Activated CD4-positive, alpha-beta T cell treated with anti-CD3 and anti-CD28 coated beads for 36 hours (primary cell): Measurements from ENCODE around the gene GLRA1. TPM values are rescaled to one million over a fixed set of nuclear protein-coding genes. Genes with fewer than 3 reads are reported as not detected.
"Not testable (repeated sequence)": the region's sequence is repeated elsewhere in the genome, so short reads cannot be mapped to it uniquely, and the experiment has no call there.

ENCODE experiments used
- ATAC-seq: fragments of 200-7000 bp; cut with Tn5 transposase; one replicate; pipeline ENCODE4 v1.10.0; 2021; ENCODE audit warnings: mild to moderate bottlenecking, moderate library complexity
- CTCF ChIA-PET: fragments of 350-600 bp; sonication (Branson Sonifier 250); formaldehyde crosslinking; loops from one replicate; lab custom pipeline; 2021; ENCODE audit warnings: antibody characterized with exemption; lab: Charles Lee
- POLR2A ChIA-PET: fragments of 350-600 bp; sonication (Branson Sonifier 250); formaldehyde crosslinking; loops from one replicate; lab custom pipeline; 2021; ENCODE audit warnings: antibody characterized with exemption, inconsistent platforms; lab: Charles Lee
- DNase-seq: peaks from one replicate; pipeline ENCODE4 v3.0.0-alpha.2; 2020
- H3K27ac Mint-ChIP-seq: one replicate; pipeline ENCODE4 v1.8.0; 2021; ENCODE audit warnings: mixed read lengths
- H3K27me3 Mint-ChIP-seq: one replicate; pipeline ENCODE4 v1.8.0; 2021; ENCODE audit warnings: mixed read lengths
- H3K36me3 Mint-ChIP-seq: one replicate; pipeline ENCODE4 v1.8.0; 2021; ENCODE audit warnings: low read depth, mixed read lengths
- H3K4me1 Mint-ChIP-seq: one replicate; pipeline ENCODE4 v1.8.0; 2021; ENCODE audit warnings: mixed read lengths
- H3K4me3 Mint-ChIP-seq: one replicate; pipeline ENCODE4 v1.8.0; 2021; ENCODE audit warnings: mild to moderate bottlenecking, moderate library complexity, mixed read lengths
- H3K9me3 Mint-ChIP-seq: one replicate; pipeline ENCODE4 v1.8.0; 2021; ENCODE audit warnings: low read depth, mixed read lengths
- intact Hi-C, 2 experiments: fragments of 100-400 bp; cut with DNase I in 1 of 2; cut with micrococcal nuclease in 1 of 2; formaldehyde crosslinking; loops; one replicate each; pipeline versions ENCODE4 v1.14.2 to v1.15.1; 2022 to 2024; cut with DNase I, micrococcal nuclease
- total RNA-seq, 2 experiments: library from RNA; stranded (reverse); gene quantifications; one replicate each; pipeline ENCODE4 v1.2.3, GENCODE V29; 2021

The GLRA1 gene
- total RNA-seq, 2 experiments from 2014 or later = not detected

DNA sequence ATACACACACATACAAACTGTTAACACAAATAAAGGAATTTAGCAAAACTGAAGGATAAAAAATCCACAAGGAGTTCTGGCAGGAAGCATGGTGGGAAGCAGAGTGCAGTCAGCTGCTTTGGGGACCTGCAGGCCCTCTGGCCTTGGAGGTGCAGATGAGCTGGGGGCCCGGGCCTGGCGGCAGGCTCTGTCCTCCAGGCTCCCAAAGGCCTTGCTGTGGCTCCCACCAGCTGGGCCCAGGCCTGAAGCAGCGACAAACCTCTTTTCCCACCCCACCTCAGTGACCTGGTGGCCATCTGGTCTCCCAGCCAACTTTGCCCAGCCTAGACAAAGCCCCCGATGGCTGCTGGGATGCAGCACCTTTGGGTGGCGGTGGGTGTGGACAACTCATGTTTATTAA is 67.8 kb downstream of the GLRA1 start:
- Mint-ChIP-seq H3K36me3 (no peaks in the 10 kb centered on the region), H3K4me1 (no peaks in the 10 kb centered on the region), H3K27ac (no peak overlapping the region), H3K4me3 (no peak overlapping the region), H3K9me3 (no peaks in the 10 kb centered on the region), H3K27me3 (no peaks in the 10 kb centered on the region)
- intact Hi-C loops = no loop called here
- CTCF ChIA-PET = no interaction called here
- DNase-seq = no peak
- POLR2A ChIA-PET = no interaction called here
- no peak for ATAC-seq

DNA sequence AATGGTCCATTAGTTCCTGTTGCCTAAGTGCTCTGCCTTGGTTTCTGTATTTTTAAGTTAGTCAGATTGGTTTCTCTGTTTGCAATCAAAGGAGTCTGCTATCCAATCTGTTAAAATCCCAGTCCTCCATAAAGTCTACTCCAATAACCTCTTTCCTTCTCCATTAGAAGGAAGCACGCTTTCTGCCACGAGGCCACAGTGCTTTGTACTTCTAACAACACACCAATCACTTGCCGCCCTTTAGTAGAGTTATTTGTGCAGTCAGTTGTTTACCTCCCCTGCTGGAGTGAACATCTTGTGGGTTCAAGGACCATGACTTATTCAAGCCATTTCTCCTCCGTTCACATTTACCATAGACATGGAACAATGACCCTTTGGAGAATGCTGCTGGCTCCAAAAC is 69.0 kb downstream of the GLRA1 start:
- no peak for DNase-seq
- Mint-ChIP-seq H3K36me3 (no peaks in the 10 kb centered on the region), H3K9me3 (no peaks in the 10 kb centered on the region), H3K27ac (no peak overlapping the region), H3K4me1 (no peaks in the 10 kb centered on the region), H3K27me3 (no peaks in the 10 kb centered on the region), H3K4me3 (no peak overlapping the region)
- no peak for ATAC-seq
- ChIA-PET POLR2A (no interaction called here), CTCF (no interaction called here)
- intact Hi-C loops = no loop called here

GRCh38 chr5:151847871-151848270 is 76.8 kb downstream of the GLRA1 start:
- no peak overlapping the region for H3K27ac Mint-ChIP-seq
- ChIA-PET CTCF (no interaction called here), POLR2A (no interaction called here)
- H3K27me3 Mint-ChIP-seq = no peaks in the 10 kb centered on the region
- H3K4me1 Mint-ChIP-seq = no peaks in the 10 kb centered on the region
- intact Hi-C loops = no loop called here
- H3K4me3 Mint-ChIP-seq = no peak overlapping the region
- ATAC-seq (no peak), DNase-seq (no peak)
- no peaks in the 10 kb centered on the region for H3K36me3 Mint-ChIP-seq
- no peaks in the 10 kb centered on the region for H3K9me3 Mint-ChIP-seq

GRCh38 chr5:151846765-151847164 is 77.9 kb downstream of the GLRA1 start:
- Mint-ChIP-seq H3K27me3 (no peaks in the 10 kb centered on the region), H3K9me3 (no peaks in the 10 kb centered on the region), H3K27ac (no peak overlapping the region), H3K36me3 (no peaks in the 10 kb centered on the region), H3K4me1 (no peaks in the 10 kb centered on the region), H3K4me3 (no peak overlapping the region)
- ATAC-seq (no peak), DNase-seq (no peak)
- CTCF ChIA-PET = no interaction called here
- POLR2A ChIA-PET = no interaction called here
- intact Hi-C loops = no loop called here

GRCh38 chr5:151832843-151833242 is 91.8 kb downstream of the GLRA1 start:
- ATAC-seq, H3K27ac Mint-ChIP-seq, H3K4me3 Mint-ChIP-seq, CTCF ChIA-PET, intact Hi-C loops, POLR2A ChIA-PET, H3K27me3 Mint-ChIP-seq, DNase-seq: not testable (repeated sequence)
- Mint-ChIP-seq H3K4me1 (peaks cover 20% of the 10 kb centered on the region), H3K9me3 (peaks cover 41% of the 10 kb centered on the region), H3K36me3 (peaks cover 47% of the 10 kb centered on the region)

DNA sequence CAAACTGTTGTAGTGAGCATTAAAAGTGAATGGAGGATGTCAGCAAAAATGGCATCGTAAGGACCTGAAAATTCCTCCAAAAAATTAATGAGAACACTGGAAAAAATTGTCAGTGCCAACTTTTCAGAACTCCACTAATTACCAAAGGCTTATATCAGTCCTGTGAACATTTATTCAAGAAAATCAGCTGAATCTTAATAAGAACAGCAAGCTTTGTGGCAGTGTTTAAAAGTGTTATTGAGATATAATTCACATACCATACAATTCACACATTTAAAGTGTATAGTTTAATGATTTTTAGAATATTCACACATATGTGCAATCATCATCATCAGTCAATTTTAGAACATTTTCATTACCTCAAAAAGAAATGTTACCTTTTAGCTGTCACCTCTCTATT is 95.3 kb downstream of the GLRA1 start:
- H3K27me3 Mint-ChIP-seq = no peaks in the 10 kb centered on the region
- no peak overlapping the region for H3K4me3 Mint-ChIP-seq
- peaks cover 20% of the 10 kb centered on the region for H3K4me1 Mint-ChIP-seq
- H3K9me3 Mint-ChIP-seq = peaks cover 22% of the 10 kb centered on the region
- DNase-seq (no peak), ATAC-seq (no peak)
- intact Hi-C loops = loop anchor here (5.0 kb wide), 2 partner anchors 443 to 518 kb away; no protein-coding TSS in a partner anchor
- H3K27ac Mint-ChIP-seq = no peak overlapping the region
- CTCF ChIA-PET = interaction anchor here (0.6 to 1.9 kb wide), 2 partner anchors 23 to 314 kb away, joined by 3 to 7 read pairs; no protein-coding TSS in a partner anchor
- H3K36me3 Mint-ChIP-seq = peaks cover 60% of the 10 kb centered on the region
- POLR2A ChIA-PET = no interaction called here

- H3K36me3 Mint-ChIP-seq = peaks cover 34% of the 10 kb centered on the region
- peaks cover 6% of the 10 kb centered on the region for H3K4me1 Mint-ChIP-seq
- no peak overlapping the region for H3K4me3 Mint-ChIP-seq
- intact Hi-C loops = loop anchor here (1.0 to 5.0 kb wide), 6 partner anchors 318 to 680 kb away; no protein-coding TSS in a partner anchor
- ATAC-seq = no peak
- CTCF ChIA-PET = interaction anchor here (0.6 to 3.6 kb wide), 25 partner anchors 8 to 701 kb away, joined by 3 to 97 read pairs (median 3); no protein-coding TSS in a partner anchor
- no peaks in the 10 kb centered on the region for H3K27me3 Mint-ChIP-seq
- peak; percentile 47 for DNase-seq
- no peaks in the 10 kb centered on the region for H3K9me3 Mint-ChIP-seq
- POLR2A ChIA-PET = no interaction called here
- H3K27ac Mint-ChIP-seq = no peak overlapping the region
Measured at GRCh38 chr5:151825445-151825844, 99.2 kb downstream of the GLRA1 start.

DNA sequence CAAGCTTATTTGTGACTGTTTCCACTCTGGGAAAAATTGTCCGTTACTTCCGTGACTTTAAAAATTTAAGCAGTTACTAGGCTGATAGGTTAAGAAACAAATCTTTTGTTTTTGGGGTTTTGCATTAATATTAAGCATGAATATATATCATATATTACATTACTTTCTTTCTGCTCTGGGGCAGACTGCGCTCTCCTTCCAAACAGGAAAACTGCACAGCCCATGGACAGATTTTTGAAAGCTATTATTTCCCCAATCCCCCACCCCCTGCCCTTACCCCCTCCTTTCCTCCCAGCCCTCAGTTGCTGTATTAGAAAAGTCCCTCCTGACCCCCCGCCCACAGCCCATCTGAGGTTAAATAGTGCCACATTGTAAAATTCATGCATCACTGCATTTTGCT is 102.5 kb downstream of the GLRA1 start:
- Mint-ChIP-seq H3K4me3 (no peak overlapping the region), H3K9me3 (no peaks in the 10 kb centered on the region), H3K36me3 (peaks cover 17% of the 10 kb centered on the region), H3K27ac (no peak overlapping the region), H3K27me3 (no peaks in the 10 kb centered on the region), H3K4me1 (no peaks in the 10 kb centered on the region)
- no peak for DNase-seq
- CTCF ChIA-PET = no interaction called here
- POLR2A ChIA-PET = no interaction called here
- no peak for ATAC-seq
- intact Hi-C loops = no loop called here

GRCh38 chr5:151820903-151821302 is 103.7 kb downstream of the GLRA1 start:
- no peak for DNase-seq

GRCh38 chr5:151820271-151820670 is 104.4 kb downstream of the GLRA1 start:
- no peak overlapping the region for H3K4me3 Mint-ChIP-seq
- peaks cover 17% of the 10 kb centered on the region for H3K36me3 Mint-ChIP-seq
- ATAC-seq (no peak), DNase-seq (no peak)
- no peaks in the 10 kb centered on the region for H3K27me3 Mint-ChIP-seq
- H3K27ac Mint-ChIP-seq = no peak overlapping the region
- H3K4me1 Mint-ChIP-seq = no peaks in the 10 kb centered on the region
- intact Hi-C loops = no loop called here
- ChIA-PET POLR2A (no interaction called here), CTCF (interaction anchor here (0.9 kb wide), 1 partner anchor 323 kb away, joined by 3 read pairs; no protein-coding TSS in a partner anchor)
- H3K9me3 Mint-ChIP-seq = no peaks in the 10 kb centered on the region

More at GRCh38 chr5:151820903-151821302, 103.7 kb downstream of the GLRA1 start:
- no peaks in the 10 kb centered on the region for H3K27me3 Mint-ChIP-seq
- no peak overlapping the region for H3K4me3 Mint-ChIP-seq
- no peaks in the 10 kb centered on the region for H3K4me1 Mint-ChIP-seq
- POLR2A ChIA-PET = no interaction called here
- intact Hi-C loops = no loop called here
- CTCF ChIA-PET = interaction anchor here (0.9 kb wide), 1 partner anchor 322 kb away, joined by 3 read pairs; no protein-coding TSS in a partner anchor
- no peak overlapping the region for H3K27ac Mint-ChIP-seq
- no peaks in the 10 kb centered on the region for H3K9me3 Mint-ChIP-seq
- peaks cover 14% of the 10 kb centered on the region for H3K36me3 Mint-ChIP-seq
- no peak for ATAC-seq

- ChIA-PET POLR2A (no interaction called here), CTCF (interaction anchor here (0.5 to 0.9 kb wide), 2 partner anchors 28 to 323 kb away, joined by 3 to 4 read pairs; no protein-coding TSS in a partner anchor)
- no peaks in the 10 kb centered on the region for H3K27me3 Mint-ChIP-seq
- intact Hi-C loops = no loop called here
- DNase-seq (no peak), ATAC-seq (no peak)
- H3K4me1 Mint-ChIP-seq = no peaks in the 10 kb centered on the region
- no peaks in the 10 kb centered on the region for H3K9me3 Mint-ChIP-seq
- no peak overlapping the region for H3K27ac Mint-ChIP-seq
- H3K4me3 Mint-ChIP-seq = no peak overlapping the region
- H3K36me3 Mint-ChIP-seq = peaks cover 16% of the 10 kb centered on the region
Measured at GRCh38 chr5:151819830-151820229, 104.8 kb downstream of the GLRA1 start.

DNA sequence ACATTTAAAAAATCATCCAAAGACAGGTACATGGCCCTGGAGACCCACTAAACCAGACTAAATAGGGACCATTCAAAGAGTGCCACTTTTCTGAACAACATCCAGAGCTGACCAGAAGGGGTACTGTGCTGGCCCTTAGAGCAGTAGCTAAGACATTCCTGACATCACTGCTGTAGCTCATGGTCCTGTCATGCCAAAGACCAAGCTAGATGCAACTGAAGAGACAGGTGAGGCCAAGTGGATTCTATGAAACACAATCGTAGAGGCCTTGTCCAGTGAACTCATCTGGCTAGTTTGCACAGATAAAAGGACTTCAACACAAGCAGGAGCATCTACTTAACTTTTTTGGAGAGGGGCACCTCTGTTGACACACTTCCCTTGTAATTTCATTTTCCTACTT is 109.6 kb downstream of the GLRA1 start:
- ATAC-seq (no peak), DNase-seq (no peak)
- H3K4me3 Mint-ChIP-seq = no peak overlapping the region
- peaks cover 8% of the 10 kb centered on the region for H3K9me3 Mint-ChIP-seq
- H3K36me3 Mint-ChIP-seq = peaks cover 47% of the 10 kb centered on the region
- H3K4me1 Mint-ChIP-seq = peaks cover 13% of the 10 kb centered on the region
- no peaks in the 10 kb centered on the region for H3K27me3 Mint-ChIP-seq
- ChIA-PET POLR2A (no interaction called here), CTCF (interaction anchor here (1.6 kb wide), 1 partner anchor 10 kb away, joined by 9 read pairs; no protein-coding TSS in a partner anchor)
- H3K27ac Mint-ChIP-seq = no peak overlapping the region
- intact Hi-C loops = no loop called here
